Motor neuron (in vitro differentiated cells): ENCODE measurements around the gene PITPNB. TPM values are rescaled to one million over a fixed set of nuclear protein-coding genes. Genes with fewer than 3 reads are reported as not detected.

ENCODE experiments used
- ATAC-seq, 8 experiments: fragments of 200-7000 bp; cut with Tn5 transposase; replicated peaks in 6 of 8; 2 replicates each; pipeline ENCODE4 v1.8.0; 2021; ENCODE audit warnings: mild to moderate bottlenecking in 8 of 8, moderate library complexity in 8 of 8
- H3K27ac ChIP-seq, 2 donors: fragments of 250-450 bp; sonication (Bioruptor Pico); 2 replicates each; pipeline ENCODE4 v1.9.0; 2021; ENCODE audit warnings: antibody characterized with exemption in 2 of 2, mild to moderate bottlenecking in 2 of 2, moderate library complexity in 1 of 2
- H3K4me1 ChIP-seq, 2 donors: fragments of 250-450 bp; sonication (Bioruptor Pico); replicated peaks in 1 of 2; 2 replicates each; pipeline ENCODE4 v1.6.1; 2021; ENCODE audit warnings: antibody characterized with exemption in 2 of 2, mild to moderate bottlenecking in 2 of 2, moderate library complexity in 1 of 2
- H3K4me3 ChIP-seq, 5 donors: fragments of 250-450 bp; sonication (Bioruptor Pico); 2 replicates each; pipeline ENCODE4 v1.9.0; 2021; ENCODE audit warnings: antibody characterized with exemption in 5 of 5, mild to moderate bottlenecking in 5 of 5, moderate library complexity in 4 of 5
- WGBS, 10 experiments: fragments of 450-650 bp; shearing (Covaris generic); methylation state at CpG; one replicate each; pipeline ENCODE4 v1.0.0; 2022; 5-methylcytosine and 5-hydroxymethylcytosine counted together
- in situ Hi-C, 9 experiments: fragments of 400-800 bp; cut with MboI; loops; one replicate each; pipeline ENCODE4 v1.15.0; 2021; ENCODE audit warnings: low sequenced_read_pairs in 9 of 9, low pct_unique_long_range_greater_than_20kb in 2 of 9; ENCODE audit not compliant: unreplicated experiment in 9 of 9
- total RNA-seq, 8 experiments: library from RNA; unstranded; fragments of 300-600 nt; gene quantifications; 2 replicates each; pipeline versions ENCODE4 v1.2.3 to v1.2.4, GENCODE V29; 2022

Gene PITPNB
- 10 to 100 TPM; 22.6 to 81.9 (median 37.0) TPM for total RNA-seq

DNA sequence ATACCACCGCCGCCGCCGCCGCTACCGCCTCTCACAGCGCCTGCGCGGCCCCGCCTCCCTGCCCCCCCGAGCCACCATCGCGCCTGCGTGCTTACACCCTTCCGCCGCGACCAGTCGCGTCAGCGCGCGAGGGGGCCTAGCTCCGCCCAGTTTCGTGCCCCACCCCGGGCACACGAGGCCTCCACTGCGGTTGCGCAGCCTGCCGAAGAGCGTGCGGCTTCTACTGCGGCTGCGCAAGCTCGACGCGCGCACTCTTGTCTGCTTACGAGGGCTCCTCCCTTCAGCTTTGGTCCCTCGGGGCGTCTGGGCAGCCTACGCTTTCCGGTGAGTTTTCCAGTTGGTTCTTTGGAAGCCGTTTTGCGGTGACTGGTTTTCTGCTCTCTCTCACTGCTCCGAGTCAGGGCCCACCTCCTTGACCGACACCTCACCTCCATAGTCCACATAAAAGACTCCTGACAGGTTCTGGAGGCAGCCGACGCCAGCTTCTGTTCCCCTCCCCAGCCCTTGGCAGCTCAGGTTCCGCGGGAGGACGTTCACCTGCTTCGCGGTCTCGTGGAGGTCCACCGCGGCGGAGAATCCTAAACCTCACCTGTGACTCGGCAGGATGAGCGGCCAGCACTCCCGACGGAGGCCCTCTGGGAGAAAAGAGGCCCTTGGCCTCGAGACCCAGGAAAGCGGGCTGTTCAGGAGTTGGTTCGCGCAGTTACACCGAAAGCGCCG, at the start of gene PITPNB:
PITPNB (minus strand) TSS at position 35 of the 720 bp plus-strand sequence. CDS start 65 bp downstream, outside the sequence.
- ATAC-seq: peak; percentile 65 to 89 (median 84)

DNA sequence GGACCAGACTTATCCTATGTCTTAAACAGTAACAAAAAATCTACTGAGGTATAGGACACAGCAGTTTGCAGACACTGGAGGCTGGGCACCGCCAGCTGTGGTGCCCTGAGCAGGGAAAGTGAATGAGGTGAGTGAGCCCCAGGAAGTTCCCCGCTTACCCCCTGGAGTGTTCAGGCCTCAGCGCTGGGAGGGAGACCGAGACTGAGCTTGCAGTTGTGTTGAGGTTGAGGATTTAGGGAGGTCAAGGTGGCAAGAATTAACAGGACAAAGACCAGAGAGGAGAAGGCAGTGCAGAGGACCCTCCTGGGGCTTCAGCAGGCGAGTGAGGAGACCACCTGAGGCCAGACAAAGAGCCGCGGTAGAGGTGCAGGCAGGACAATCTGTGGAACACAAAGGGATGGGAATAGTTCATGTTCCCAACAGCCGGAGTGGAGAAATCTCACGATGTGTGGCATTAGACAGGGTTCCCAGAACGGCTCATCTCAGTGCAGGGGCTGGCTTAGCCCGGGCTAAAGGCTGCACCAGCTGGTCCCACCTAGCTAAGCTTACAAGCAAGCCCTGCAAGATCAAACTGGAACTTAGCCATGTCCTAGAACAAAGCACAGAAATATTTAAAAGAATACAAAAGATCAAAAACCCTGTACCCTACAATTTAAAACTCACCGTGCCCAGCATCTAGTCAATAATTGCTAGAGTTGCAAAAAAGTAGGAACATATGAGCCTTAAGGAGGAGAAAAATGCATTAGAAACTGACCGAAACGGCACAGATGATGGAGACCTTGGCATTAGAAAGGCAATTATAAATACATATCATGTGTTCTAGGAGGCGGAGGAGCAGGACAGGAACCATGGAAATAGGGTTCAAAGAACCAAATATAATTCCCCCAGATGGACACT, 47.4 kb upstream of the PITPNB start:
- no peak for ATAC-seq
- in situ Hi-C loops: no loop called here
- 74 to 97% (median 87%) methylated on average over 3 to 12 of the region's 15 CpGs; no CpG with 5 or more reads in 1 of the 10 experiments for WGBS, 10 experiments

More for the DNA sequence above, at the start of gene PITPNB:
- Histone ChIP-seq H3K4me3 (peak within 1 kb of the TSS; percentile 64 to 88 (median 68)), H3K4me1 (peaks cover 0 to 9% of the 10 kb centered on the region in 2 donors), H3K27ac (peak within 1 kb of the TSS; percentile 89)
- in situ Hi-C loops: no loop called here
- 0 to 5% (median 0%) methylated on average over 2 to 17 of the region's 68 CpGs; no CpG with 5 or more reads in 5 of the 10 experiments for WGBS, 10 experiments

DNA sequence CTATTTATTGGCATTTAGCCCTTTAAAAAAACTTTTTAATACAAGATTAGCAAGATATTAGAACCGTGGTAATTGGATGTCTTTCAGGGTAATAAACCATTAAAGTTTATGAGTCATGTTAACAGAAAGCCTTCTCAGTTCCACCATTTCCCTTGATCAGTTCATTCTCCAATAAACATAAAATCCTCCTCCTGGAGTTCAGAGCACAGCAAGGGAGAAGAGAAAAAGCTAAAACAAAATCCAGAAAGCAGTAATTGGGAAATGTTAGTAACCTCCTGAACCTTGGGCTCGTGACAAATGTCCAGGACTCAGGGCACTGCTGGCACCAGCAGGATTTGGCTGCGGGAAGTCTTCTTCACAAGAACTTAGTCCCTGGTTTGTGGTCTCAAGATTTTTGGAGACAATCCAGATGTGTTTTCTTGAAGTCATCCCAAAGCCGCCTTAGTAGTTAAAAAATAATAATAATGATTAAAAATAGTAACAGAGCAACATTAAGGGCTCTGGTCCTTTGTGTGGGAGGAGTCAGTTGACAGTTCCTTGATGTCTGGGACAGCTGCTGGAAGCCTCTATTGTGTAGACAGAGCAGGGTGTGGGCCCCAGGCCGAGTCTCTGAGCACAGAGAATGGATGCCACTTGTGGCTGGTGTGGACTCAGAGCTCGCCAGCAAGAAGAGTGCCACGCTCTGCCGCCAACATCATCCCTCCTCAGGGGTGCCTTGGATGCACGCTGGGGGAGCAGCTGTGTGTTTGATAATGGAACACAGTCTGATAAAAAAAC, 43.4 kb upstream of the PITPNB start:
- ATAC-seq: peak; percentile 13 to 97 (median 82)
- H3K27ac ChIP-seq: no peak overlapping the region
- no peaks in the 10 kb centered on the region for H3K4me1 ChIP-seq
- in situ Hi-C loops: no loop called here
- 12 to 81% (median 48%) methylated on average over 2 to 9 of the region's 9 CpGs for WGBS, 10 experiments
- no peak overlapping the region for H3K4me3 ChIP-seq

More for the DNA sequence above, 47.4 kb upstream of the PITPNB start:
- Histone ChIP-seq H3K4me1 (no peaks in the 10 kb centered on the region), H3K27ac (no peak overlapping the region), H3K4me3 (no peak overlapping the region)

DNA sequence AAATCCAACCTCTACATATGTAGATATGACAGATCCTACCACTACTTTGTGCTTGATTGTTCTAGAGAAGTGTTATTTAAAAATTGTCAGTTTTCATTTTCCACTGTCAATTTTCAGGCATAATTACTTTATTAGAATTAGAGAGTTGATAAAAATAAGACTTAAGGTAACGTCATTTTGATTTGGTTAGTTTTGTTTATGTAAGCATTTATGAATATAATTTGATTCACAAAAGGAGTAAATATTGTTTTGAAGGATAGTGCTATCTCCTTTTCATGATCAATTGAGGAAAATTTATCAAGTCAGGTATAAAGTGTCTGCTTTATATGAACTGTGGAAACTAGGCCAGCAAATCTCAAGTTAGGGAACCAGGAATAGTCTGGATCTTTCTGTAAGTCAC, 42.6 kb upstream of the PITPNB start:
- no peak for ATAC-seq
- no peak overlapping the region for H3K27ac ChIP-seq
- H3K4me3 ChIP-seq: no peak overlapping the region
- H3K4me1 ChIP-seq: no peaks in the 10 kb centered on the region
- 50 to 100% (median 93%) methylated on average over 1 of the region's 1 CpG; no CpG with 5 or more reads in 3 of the 10 experiments for WGBS, 10 experiments
- in situ Hi-C loops: no loop called here

DNA sequence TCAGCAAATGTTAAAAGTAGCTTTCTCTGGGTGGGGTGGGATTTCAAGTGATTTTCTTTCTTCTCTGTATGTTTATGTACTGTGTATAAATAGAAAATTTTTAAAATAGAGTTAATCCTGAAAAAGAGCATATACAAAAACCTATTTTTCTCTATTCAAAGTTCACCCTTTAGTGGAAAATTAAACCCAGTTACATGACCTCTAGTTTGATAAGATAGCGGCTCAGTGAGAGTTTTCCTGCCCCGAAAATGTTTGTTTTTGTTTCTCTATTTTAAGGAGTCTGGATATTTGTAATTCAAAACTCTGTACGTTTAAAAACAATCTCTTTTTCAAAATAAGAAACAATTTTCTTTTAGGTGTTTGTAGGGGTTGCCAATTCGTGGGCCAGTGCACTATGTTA, 42.1 kb upstream of the PITPNB start:
- WGBS, 10 experiments: 37 to 95% (median 74%) methylated on average over 2 to 4 of the region's 4 CpGs; no CpG with 5 or more reads in 1 of the 10 experiments
- no peaks in the 10 kb centered on the region for H3K4me1 ChIP-seq
- ATAC-seq: no peak
- no peak overlapping the region for H3K27ac ChIP-seq
- in situ Hi-C loops: no loop called here
- H3K4me3 ChIP-seq: no peak overlapping the region

DNA sequence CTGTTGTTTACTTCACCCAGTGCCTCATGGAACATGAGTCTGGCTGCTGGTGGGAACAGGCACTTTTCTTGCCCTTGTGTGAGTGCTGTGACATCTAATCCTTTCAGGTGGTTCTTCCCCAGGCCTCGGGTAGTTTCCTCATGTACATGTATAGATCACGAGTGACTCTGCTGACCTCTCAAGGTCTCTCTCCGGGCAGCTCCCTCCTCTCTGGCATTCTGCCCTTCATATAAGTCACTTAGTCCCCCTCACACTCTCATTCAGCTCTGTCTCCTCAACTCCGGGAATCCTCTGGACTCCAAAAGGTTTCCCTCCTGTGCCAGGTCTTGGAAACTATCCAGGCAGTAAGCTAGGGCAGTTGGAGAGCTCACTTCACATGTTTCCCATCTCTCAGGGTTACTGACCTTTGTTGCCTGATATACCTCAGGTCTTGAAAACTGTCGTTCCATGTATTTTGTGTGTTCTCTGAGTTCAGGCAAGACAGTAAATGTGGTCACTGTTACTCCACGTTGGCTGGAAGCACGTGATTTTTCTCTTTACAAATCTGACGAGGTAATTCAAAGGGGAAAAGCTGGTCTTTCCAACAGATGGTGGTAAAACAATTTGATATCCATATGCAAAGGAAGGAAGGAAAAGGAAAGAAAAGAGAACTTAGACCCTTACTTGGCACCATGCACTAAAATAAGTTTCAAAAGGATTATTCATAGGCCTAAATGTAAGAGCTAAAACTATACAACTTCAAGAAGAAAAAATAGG, 40.5 kb upstream of the PITPNB start:
- Histone ChIP-seq H3K4me3 (no peak overlapping the region), H3K4me1 (no peaks in the 10 kb centered on the region), H3K27ac (no peak overlapping the region)
- in situ Hi-C loops: no loop called here
- peak in 1 of 8 experiments; percentile 36 for ATAC-seq
- WGBS, 10 experiments: 40 to 80% (median 64%) methylated on average over 1 to 7 of the region's 8 CpGs; no CpG with 5 or more reads in 1 of the 10 experiments

DNA sequence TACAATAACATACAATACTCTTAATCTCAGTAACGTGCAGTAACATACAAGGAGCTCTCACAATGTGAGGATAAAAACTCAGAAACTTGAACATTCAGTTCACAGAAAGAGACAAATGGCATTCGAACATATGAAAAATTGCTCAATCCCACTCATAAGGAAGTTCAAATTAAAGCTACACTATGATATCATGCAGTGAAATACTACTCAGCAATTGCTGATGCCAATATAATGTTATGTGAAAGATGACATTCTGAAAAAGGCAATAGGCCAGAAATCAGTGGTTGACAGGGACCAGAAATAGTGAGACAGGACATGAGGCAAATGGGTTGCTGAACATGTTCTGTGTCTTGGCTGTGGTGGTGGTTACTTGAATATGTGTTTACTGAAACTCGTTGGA, 33.7 kb upstream of the PITPNB start:
- no peak for ATAC-seq
- WGBS, 10 experiments: 20 to 88% (median 73%) methylated on average over 1 to 3 of the region's 3 CpGs
- Histone ChIP-seq H3K27ac (no peak overlapping the region), H3K4me3 (no peak overlapping the region), H3K4me1 (no peaks in the 10 kb centered on the region)
- in situ Hi-C loops: no loop called here

DNA sequence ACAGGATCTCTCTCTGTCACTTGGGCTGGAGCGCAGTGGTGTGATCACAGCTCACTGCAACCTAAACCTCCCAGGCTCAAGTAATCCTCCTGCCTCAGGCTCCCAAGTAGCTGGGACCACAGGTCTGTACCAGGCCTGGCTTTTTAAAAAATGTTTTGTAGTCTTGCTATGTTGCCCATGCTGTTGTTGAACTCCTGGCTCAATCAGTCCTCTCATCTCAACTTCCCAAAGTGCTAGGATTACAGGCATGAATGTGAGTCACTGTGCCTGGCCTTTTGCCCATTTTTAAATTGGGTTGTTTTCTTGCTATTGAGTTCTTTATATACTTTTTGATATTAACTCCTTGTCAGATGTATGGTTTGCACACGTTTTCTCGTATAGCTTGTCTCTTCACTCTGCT, 33.0 kb upstream of the PITPNB start:
- Histone ChIP-seq H3K27ac (no peak overlapping the region), H3K4me1 (no peaks in the 10 kb centered on the region), H3K4me3 (no peak overlapping the region)
- ATAC-seq: peak in 2 of 8 experiments; percentile 29 to 63
- in situ Hi-C loops: no loop called here
- WGBS, 10 experiments: 46 to 100% (median 94%) methylated on average over 1 to 3 of the region's 3 CpGs

DNA sequence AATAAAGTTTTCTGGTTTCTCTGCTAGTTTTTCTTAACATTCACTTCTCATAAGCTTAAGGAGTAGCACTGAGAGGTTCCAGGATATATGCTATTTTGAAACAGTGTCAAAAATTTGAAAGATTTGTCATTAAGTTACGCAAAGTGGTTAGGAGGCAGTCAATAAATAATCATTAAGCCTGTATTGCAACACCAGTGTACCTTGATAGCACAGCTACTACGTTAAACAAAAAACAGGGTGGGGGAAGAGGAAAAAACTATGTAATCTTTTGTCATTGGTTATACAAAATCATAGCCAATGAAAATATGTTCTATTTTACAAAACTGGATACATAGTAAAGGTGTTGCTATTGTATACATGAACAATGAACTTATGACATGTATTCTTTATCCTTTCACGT, 30.4 kb upstream of the PITPNB start:
- WGBS, 10 experiments: 64 to 100% (median 94%) methylated on average over 2 to 3 of the region's 3 CpGs
- ATAC-seq: no peak
- in situ Hi-C loops: no loop called here
- no peak overlapping the region for H3K27ac ChIP-seq
- no peaks in the 10 kb centered on the region for H3K4me1 ChIP-seq
- no peak overlapping the region for H3K4me3 ChIP-seq

DNA sequence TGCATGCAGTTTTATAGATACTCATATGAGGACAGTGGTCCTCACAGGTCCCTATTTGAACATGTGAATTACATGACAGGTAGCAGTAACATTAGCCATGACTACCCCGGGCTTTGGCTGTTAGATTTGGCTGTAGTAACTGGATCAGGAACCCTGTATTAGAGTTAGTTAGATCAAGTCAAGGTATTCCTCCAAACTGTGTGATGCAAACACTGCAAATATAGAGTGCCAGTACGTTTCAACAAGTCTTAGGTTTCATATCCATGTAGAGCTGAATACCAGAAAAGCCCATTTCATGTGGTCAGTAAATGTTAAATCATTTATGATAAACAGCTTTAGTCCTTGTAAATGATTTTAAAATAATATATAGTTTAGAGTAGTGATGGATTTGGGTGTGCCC, 29.5 kb upstream of the PITPNB start:
- no peak overlapping the region for H3K27ac ChIP-seq
- no peaks in the 10 kb centered on the region for H3K4me1 ChIP-seq
- peak in 1 of 8 experiments; percentile 37 for ATAC-seq
- WGBS, 10 experiments: 10 to 100% (median 86%) methylated on average over 1 to 2 of the region's 2 CpGs; no CpG with 5 or more reads in 3 of the 10 experiments
- in situ Hi-C loops: no loop called here
- H3K4me3 ChIP-seq: no peak overlapping the region

DNA sequence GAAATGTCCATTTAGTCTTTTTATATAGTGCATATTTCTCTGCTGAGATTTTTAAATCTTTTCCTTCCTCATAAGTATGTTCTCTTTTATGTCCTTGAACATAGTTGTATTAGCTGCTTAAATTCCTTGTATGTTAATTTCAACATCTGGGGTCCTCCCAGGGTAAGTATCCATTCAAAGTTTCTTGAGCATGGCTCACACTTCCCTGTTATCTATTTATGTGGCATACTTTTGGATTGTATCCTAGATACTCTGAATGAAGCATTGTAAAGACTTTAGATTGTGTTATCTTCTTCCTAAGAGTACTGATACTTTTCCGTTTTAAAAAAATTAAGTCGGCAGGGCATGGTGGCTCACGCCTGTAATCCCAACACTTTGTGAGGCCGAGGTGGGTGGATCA, 28.4 kb upstream of the PITPNB start:
- 60 to 100% (median 97%) methylated on average over 1 to 4 of the region's 4 CpGs; no CpG with 5 or more reads in 3 of the 10 experiments for WGBS, 10 experiments
- in situ Hi-C loops: no loop called here
- H3K4me3 ChIP-seq: no peak overlapping the region
- H3K4me1 ChIP-seq: no peaks in the 10 kb centered on the region
- no peak overlapping the region for H3K27ac ChIP-seq
- peak in 1 of 8 experiments; percentile 67 for ATAC-seq

DNA sequence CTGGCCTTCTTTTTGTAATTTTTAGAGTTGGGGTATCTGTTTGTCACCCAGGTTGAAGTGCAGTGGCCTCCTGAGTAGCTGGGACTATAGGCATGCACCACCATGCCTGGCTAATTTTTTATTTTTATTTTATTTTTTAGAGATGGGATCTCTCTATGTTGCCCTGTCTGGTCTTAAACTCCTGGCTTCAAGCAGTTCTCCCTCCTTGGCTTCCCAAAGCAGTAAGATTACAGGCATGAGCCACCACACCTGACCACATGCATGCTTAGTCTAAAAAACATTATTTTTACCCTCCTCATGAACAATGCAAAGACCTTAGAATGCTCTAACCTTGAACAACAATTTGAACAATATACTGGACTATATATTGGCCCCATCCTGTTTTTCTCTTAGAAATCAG, 22.1 kb upstream of the PITPNB start:
- H3K4me1 ChIP-seq: no peaks in the 10 kb centered on the region
- in situ Hi-C loops: no loop called here
- H3K27ac ChIP-seq: no peak overlapping the region
- no peak for ATAC-seq
- H3K4me3 ChIP-seq: no peak overlapping the region
